NCI-H446 treated with DMSO at 0.1 percent for 48 hours (cell line): ENCODE data around the gene VAMP7.
"Not testable (repeated sequence)": the region's sequence is repeated elsewhere in the genome, so short reads cannot be mapped to it uniquely, and the experiment has no call there.

Experiments used
- DNase-seq: peaks from one replicate; lab custom pipeline; 2025; lab: John Stamatoyannopoulos, UW

The VAMP7 gene

GRCh38 chrX:155881158-155881993 lies at the start of gene VAMP7:
VAMP7 (plus strand) TSS chrX:155881345; CDS start chrX:155889467, 8,122 bp downstream.
- peak; percentile 67 for DNase-seq

- DNase-seq, result no peak
These were observed 39.9 kb upstream of the VAMP7 start for GRCh38 chrX:155841232-155841631.

GRCh38 chrX:155851786-155852185 lies 29.4 kb upstream of the VAMP7 start:
- DNase-seq, result not testable (repeated sequence)

GRCh38 chrX:155857561-155857960 lies 23.6 kb upstream of the VAMP7 start:
- peak; percentile 8 for DNase-seq

GRCh38 chrX:155864655-155865054 lies 16.5 kb upstream of the VAMP7 start:
- DNase-seq, result no peak

- no peak for DNase-seq
These were observed 16.0 kb upstream of the VAMP7 start for GRCh38 chrX:155865193-155865592.

- DNase-seq, result no peak
These were observed 13.3 kb upstream of the VAMP7 start for GRCh38 chrX:155867821-155868220.

GRCh38 chrX:155870958-155871357 lies 10.2 kb upstream of the VAMP7 start:
- DNase-seq, result no peak

GRCh38 chrX:155871934-155872333 lies 9.2 kb upstream of the VAMP7 start:
- DNase-seq, result no peak

- no peak for DNase-seq
These were observed 8.0 kb upstream of the VAMP7 start for GRCh38 chrX:155873188-155873587.

- no peak for DNase-seq
These were observed 6.4 kb upstream of the VAMP7 start for GRCh38 chrX:155874571-155875244.

GRCh38 chrX:155876704-155877103 lies 4.4 kb upstream of the VAMP7 start:
- no peak for DNase-seq

- DNase-seq, result no peak
These were observed 3.9 kb upstream of the VAMP7 start for GRCh38 chrX:155877288-155877687.

- no peak for DNase-seq
These were observed 473 bp upstream of the VAMP7 start for GRCh38 chrX:155880586-155881157.

- DNase-seq, result no peak
These were observed 5.3 kb downstream of the VAMP7 start for GRCh38 chrX:155886409-155886808.

GRCh38 chrX:155888139-155888538 lies 7.0 kb downstream of the VAMP7 start:
- no peak for DNase-seq

- DNase-seq, result no peak
These were observed 8.2 kb downstream of the VAMP7 start for GRCh38 chrX:155889328-155889727.

GRCh38 chrX:155891446-155892210 lies 10.5 kb downstream of the VAMP7 start:
- DNase-seq, result no peak

- no peak for DNase-seq
These were observed 12.4 kb downstream of the VAMP7 start for GRCh38 chrX:155893521-155893920.

- DNase-seq, result no peak
These were observed 15.4 kb downstream of the VAMP7 start for GRCh38 chrX:155896512-155896911.

GRCh38 chrX:155899366-155899765 lies 18.2 kb downstream of the VAMP7 start:
- DNase-seq, result no peak

- no peak for DNase-seq
These were observed 19.6 kb downstream of the VAMP7 start for GRCh38 chrX:155900765-155901164.
